ENCODE measurements around the gene TINAGL1.

The TINAGL1 gene

DNA sequence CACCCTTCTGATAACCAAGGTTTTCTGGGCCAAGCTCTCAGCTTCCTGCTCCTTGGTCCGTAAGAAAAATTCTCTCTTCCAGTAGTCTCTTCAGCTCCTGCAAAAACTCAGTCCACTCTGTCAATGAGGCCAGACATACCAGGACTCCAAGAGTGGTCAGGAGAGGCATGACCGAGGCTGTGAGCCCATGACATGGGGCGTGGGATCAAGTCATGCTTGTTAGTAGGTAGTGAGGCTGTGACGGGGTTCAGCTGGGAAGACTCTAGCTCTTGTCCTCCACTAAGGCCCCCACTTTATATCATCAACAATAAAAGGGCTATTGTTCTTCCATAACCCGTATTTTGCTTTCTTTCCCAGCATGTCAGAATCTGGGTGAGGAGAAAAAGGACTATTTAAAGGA, 31.0 kb downstream of the TINAGL1 start:
- no peak for DNase-seq (ENCODE audit: low read depth)

DNA sequence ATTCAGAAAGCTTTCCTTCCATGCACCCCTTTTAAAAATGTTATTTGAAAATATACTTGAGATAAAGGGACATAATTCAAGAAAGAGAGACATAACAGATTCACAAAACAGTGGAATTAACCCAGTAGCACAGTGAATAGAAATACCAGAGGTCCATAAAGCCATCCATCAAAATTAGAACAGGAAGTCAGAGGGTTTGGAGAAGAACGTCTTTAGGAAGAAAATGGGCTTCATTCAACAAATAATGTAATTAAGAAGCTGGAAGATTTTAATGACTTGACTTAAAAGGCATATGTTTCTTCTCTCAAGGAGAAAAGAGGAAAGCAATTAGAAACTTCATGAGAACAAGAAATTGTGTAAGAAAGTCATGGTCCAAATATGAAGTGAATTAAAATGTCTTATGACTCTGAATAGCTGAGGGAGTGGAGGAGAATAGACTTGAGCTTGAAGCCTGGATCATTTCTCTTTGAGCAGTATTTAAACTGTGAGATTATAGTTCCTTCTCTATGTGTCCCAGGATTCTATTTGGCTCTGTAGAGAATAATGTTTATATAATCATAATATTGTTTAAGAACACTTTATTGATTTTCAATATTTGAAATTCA, 33.3 kb downstream of the TINAGL1 start:
- DNase-seq (ENCODE audit: low read depth) = no peak

DNA sequence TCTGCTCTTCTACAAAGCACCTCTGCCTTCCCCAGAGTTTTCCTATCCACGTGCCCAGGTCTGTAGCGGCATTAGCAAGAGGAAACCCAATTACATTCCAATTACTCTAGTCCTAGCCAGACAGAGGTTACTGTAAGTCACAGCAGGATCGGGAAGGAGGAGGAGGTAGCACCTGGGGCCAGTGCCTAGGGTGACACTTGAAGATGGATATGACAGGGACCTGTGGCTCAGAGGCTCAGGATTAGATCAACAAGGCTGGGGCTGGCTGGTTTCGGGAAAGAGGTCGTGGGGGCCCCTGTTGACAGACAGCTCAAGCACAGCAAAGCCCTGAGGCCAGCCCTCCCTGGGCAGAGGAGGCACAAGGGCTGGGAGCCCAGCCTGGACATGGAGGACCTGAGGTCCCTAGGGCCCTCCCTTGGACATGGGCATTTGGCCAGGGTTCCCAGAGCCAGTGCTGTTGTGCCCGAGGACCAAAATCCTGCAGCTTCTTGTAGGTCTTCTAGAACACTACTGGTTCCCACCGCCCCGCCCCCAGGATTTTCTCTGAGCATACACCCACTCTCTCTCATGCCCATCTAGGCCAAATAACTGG, 38.2 kb downstream of the TINAGL1 start:
- no peak for DNase-seq (ENCODE audit: low read depth)

DNA sequence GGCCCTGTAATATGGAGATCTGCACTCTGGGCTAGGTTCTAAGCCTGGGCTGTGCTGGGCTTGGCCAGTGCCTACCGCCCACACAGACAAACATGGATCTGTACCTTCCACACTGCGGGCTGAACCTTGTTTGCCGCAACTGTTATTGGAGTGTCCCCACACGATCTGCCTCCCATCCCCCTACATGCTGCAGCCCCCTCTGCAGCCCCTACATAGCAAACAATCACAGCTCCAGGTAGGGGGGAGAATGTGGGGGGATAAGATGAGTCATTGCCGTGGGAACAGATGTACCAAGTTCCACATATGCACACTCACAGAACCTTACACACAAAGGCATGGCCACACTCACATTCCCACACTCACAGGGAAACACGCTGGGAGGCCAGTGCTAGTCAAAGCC, 39.1 kb downstream of the TINAGL1 start:
- no peak for DNase-seq (ENCODE audit: low read depth)

GRCh38 chr1:31615939-31616338, 39.6 kb downstream of the TINAGL1 start:
- DNase-seq (ENCODE audit: low read depth) = no peak

GRCh38 chr1:31617218-31617915, 41.1 kb downstream of the TINAGL1 start, which contains the start of gene HCRTR1:
Gene HCRTR1, plus strand, starts transcription at chr1:31617689. Its CDS starts 1,504 bp downstream, at chr1:31619193.
- no peak for DNase-seq (ENCODE audit: low read depth)

DNA sequence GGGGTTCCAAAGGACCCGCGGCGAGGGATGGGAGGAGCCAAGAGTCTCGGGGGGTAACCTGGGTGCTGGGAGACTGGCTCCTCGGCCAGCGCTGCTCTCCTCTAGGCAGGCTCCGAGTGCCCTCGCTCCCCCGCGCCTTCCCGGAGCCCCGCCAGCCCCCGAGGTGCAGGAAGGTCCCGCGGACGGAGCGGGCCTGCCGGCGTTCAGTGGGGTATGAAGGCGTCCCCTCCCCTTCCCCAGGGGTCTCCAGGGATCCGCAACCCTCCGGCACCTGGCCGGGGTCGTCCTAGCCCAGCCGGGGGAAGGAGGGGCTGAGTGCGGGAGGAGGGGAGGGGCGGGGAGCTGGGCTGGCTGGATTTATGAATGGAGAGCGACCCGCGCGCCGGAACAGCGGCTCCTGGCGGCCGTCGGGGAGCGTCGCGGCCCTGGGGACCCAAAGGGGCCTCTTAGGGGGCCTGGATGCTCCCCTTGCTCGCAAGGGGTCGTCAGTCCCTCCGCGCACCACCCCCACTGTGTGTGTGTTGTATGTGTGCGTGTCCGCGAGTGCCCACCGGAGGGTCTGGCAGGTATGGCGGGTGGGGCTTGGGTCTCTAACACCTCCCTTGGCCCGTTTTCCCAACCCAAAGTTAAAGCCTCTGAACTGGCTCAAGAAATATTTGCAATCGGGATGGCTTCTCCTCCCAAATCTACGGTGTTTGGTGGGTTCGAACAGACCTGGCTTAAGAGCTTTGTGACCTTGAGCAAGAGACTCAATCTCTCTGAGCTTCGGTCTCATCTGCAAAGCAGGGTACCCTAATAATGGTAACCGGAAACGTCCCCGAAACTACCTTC, 41.8 kb downstream of the TINAGL1 start:
- DNase-seq (ENCODE audit: low read depth) = peak; percentile 12

DNA sequence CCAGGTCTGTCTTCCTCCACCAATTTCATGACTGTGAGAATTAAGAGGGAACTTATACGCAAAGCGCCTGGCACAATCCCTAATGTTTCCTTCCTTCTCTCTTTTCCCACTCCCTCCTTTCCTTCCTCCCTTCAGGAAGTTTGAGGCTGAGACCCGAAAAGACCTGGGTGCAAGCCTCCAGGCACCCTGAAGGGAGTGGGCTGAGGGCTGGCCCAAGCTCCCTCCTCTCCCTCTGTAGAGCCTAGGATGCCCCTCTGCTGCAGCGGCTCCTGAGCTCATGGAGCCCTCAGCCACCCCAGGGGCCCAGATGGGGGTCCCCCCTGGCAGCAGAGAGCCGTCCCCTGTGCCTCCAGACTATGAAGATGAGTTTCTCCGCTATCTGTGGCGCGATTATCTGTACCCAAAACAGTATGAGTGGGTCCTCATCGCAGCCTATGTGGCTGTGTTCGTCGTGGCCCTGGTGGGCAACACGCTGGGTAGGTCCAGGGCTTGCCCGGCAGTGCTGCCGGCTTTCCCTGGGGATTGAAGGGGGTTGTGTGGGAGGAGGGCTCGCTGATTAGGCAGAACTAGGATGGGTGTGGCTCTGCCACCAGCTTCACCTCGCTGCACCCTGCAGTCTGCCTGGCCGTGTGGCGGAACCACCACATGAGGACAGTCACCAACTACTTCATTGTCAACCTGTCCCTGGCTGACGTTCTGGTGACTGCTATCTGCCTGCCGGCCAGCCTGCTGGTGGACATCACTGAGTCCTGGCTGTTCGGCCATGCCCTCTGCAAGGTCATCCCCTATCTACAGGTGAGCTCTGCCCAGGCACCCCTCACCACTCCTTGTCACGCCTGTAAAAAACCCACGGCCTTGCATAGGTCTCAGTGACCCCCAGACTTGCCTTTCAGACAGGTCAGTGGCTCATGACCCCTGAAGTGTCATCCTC, 42.9 kb downstream of the TINAGL1 start:
- DNase-seq (ENCODE audit: low read depth) = no peak

DNA sequence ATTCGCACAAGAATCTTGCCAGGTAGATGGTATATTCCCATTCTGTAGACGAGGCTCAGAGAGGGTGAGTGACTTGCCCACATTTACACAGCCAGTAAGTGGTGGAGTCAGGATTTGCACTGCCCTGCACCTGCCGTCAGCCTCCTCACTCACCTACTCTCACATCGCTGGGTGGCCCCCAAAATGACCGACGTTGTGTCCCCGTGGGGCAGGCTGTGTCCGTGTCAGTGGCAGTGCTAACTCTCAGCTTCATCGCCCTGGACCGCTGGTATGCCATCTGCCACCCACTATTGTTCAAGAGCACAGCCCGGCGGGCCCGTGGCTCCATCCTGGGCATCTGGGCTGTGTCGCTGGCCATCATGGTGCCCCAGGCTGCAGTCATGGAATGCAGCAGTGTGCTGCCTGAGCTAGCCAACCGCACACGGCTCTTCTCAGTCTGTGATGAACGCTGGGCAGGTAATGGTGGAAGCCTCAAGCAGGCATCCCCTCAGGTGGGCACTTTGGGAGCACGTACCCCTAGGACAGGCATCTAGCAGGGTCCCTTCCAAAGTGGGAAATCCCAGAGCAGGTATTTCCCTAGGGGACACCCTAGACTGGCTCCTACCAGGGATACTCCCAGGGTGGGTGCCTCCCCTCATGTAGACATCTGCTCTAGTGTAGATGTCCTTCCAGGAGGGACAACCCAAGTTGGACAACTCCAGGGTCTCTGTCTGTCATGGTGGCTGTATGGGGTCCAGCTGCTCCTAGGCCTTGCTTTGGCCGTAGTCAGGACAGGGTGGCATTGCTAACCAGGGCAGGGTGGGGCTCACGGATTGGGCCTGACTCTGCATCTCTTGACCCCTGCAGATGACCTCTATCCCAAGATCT, 44.5 kb downstream of the TINAGL1 start:
- DNase-seq (ENCODE audit: low read depth) = no peak

DNA sequence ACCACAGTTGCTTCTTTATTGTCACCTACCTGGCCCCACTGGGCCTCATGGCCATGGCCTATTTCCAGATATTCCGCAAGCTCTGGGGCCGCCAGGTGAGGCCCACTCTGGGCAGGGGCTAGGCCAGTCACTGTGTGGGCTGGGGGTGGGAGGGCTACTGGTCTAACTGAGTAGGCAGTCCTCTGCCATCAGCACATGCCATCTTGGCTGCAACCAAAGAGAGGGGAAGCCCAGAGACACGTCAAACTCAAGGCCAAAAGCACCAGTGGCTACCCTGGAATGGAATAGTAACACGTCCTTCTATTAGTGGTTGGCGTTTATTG, 45.1 kb downstream of the TINAGL1 start:
- no peak for DNase-seq (ENCODE audit: low read depth)

DNA sequence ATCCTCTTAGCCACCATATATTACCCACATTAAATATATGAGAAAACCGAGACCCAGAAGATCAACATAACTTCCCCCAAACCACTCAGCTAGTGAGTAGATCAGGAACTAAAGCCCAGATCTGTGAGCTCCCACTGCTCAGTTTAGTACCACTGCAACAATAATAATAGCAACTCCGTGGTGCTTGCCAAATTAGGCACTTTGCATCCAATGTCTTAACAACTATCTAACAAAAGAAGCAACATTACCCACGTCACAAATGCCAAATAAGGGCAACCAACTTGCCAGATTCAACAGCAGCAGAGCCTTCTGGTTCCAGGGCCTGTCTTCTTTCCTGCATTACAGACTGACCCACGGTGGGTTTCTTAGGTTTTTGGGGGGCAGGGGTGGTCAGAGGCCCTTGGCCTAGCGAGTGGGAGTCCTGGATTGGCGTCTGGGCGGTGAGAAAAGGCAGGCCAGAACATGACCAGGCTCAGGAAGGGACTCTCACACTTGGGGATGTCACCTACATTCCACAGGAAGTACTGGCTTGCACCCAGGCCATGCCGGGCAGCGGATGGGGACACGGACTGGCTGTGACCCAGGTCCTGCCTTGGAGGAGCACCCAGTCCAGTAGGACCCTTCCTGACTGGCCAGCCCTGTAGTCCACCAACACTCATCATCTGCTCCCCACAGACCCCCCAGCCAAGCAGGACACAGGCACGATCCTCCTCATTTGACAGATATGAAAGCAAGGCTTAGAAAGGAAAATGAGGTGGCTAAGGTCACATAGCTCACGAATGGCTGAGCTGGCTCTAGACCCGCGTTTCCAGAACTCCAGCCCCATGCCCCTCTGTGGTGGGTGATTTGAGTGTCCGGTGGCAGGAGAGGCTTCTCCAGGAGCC, 45.8 kb downstream of the TINAGL1 start:
- no peak for DNase-seq (ENCODE audit: low read depth)

- DNase-seq (ENCODE audit: low read depth) = no peak
These were observed 47.0 kb downstream of the TINAGL1 start for GRCh38 chr1:31623365-31623764.

DNA sequence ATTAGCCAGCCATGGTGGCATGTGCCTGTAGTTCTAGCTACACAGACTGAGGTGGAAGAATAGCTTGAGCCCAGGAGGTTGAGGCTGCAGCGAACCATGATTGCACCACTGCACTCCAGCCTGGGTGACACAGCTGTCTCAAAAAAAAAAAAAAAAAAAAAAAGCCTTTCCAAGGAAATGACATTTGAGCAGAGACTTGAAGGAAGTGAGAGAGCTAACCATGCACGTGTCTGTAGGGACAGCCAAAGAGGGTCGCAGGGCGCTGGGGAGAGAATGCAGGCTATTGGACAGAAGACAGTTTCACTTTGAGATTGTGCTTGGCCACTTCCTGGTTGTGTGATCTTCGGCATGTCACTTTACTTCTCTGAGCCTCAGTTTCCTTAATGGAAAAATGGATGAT, 48.0 kb downstream of the TINAGL1 start:
- DNase-seq (ENCODE audit: low read depth) = no peak

DNA sequence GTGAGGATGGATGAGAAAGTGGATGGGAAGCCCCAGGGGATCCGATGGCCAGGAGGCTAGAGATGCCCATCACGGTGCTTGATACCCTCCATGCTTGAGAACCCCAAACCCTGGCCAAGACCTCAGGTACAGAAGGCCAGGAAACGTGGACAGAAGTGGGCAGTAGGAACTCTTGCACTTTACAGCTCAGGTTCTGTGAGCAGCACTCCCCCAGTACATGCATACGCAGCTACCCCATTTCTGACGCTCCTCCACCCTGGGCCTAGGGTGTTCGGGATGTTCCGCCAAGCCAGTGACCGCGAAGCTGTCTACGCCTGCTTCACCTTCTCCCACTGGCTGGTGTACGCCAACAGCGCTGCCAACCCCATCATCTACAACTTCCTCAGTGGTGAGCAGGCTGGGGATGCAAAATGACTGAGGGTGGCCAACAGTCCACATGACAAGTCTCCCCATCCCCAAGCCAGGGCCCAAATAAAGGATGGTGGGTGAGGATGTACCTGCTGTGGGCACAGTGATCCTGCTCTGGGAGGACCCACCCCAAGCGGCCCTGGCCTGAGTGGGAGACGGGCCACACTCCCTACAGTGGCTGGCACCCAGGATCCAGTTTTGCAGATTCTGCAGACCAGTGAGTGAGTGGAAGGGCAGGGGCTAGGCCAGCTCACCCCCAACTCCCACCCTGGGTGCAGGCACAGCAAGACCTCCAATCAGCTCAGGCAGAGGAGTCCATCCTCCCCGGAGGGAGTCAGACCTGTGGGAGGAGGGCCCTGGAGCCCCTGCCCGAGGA, 48.6 kb downstream of the TINAGL1 start:
- DNase-seq (ENCODE audit: low read depth) = no peak

- peak; percentile 46 for DNase-seq (ENCODE audit: low read depth)
These were observed 49.4 kb downstream of the TINAGL1 start for GRCh38 chr1:31625561-31626222.

DNA sequence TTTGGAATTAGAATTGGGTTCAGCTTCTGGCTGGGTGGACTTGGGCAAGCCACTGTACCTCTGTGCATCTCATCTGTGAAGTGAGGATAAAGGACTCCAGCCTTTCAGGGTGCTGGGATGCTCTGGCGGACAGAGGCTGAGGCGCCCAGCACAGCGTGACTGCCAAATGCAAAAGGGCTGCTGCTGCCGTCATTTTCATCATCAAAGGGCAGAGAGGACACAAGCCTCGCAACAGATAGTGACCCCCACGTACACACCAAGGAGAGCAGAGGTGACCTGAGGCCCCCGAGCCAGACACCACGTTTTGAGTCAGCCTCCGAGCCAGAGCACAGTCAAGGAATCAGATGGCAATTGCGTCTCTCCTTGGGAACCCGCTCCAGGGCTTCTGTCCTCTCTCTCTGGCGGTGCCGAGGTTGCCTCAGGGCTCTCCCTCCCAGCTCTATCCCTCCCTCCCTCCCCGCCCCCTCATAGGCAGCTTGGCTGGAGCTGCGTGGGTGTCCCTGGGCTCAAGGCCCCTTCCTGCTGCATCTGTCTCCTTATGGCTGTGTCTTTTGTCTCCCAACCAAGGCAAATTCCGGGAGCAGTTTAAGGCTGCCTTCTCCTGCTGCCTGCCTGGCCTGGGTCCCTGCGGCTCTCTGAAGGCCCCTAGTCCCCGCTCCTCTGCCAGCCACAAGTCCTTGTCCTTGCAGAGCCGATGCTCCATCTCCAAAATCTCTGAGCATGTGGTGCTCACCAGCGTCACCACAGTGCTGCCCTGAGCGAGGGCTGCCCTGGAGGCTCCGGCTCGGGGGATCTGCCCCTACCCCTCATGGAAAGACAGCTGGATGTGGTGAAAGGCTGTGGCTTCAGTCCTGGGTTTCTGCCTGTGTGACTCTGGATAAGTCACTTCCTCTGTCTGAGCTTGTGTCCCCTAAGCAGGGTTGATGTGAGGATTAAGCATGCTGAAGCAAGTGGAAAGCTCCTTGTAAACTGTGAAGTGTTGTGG, 50.2 kb downstream of the TINAGL1 start:
- no peak for DNase-seq (ENCODE audit: low read depth)

DNA sequence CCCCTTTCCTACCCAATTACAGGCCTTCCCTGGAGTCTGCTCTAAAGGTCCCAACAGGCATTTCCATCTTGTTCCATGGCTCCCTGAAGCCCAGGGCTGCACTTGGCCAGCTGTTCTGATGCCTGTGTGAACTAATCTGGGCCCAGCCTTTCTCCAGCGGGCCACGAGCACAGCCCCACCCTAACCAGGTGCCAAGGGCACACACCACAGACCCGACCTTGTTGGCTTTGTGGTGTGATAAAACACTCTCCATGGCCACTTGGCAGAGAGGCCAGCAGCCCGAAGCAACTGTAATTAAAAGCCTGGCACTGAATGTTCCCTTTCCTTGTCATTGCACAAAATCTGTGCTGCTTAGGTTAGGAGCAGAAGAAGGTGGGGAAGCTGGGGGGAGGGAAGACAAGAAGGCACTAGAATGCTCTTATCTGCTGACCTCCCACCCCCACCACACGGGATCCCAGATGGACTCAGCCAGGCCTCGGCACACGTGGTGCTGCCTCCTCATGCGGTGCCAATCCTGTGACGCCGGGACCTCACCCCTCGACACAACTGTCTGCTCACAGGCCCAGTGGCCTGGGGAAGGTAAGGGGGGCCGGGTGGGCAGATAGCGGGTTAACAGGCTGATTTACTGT, 51.1 kb downstream of the TINAGL1 start:
- no peak for DNase-seq (ENCODE audit: low read depth)
